KBM-7 (cell line): Measurements from ENCODE around the gene AGO1.
"Not testable (repeated sequence)": the region's sequence is repeated elsewhere in the genome, so short reads cannot be mapped to it uniquely, and the experiment has no call there.

Experiments used
- DNase-seq: peaks from one replicate; pipeline ENCODE4 v3.0.0-alpha.2; 2015
- in situ Hi-C: fragments of 300-500 bp; cut with MboI; formaldehyde crosslinking; loops from 2 replicates; pipeline ENCODE4 v1.14.3; 2020; ENCODE audit warnings: low sequenced_read_pairs, low pct_unique_long_range_greater_than_20kb, mixed read lengths

AGO1 gene

GRCh38 chr1:35945327-35945726 is 62.3 kb downstream of the AGO1 start:
- in situ Hi-C loops = no loop called here

GRCh38 chr1:35947547-35947946 is 64.5 kb downstream of the AGO1 start:
- in situ Hi-C loops = no loop called here
- DNase-seq = no peak

More at GRCh38 chr1:35945327-35945726, 62.3 kb downstream of the AGO1 start:
- no peak for DNase-seq

GRCh38 chr1:35958558-35958957 is 75.5 kb downstream of the AGO1 start:
- in situ Hi-C loops = no loop called here
- no peak for DNase-seq

GRCh38 chr1:35959304-35959703 is 76.3 kb downstream of the AGO1 start:
- in situ Hi-C loops = no loop called here
- no peak for DNase-seq

GRCh38 chr1:35962952-35963351 is 79.9 kb downstream of the AGO1 start:
- DNase-seq = no peak
- in situ Hi-C loops = no loop called here

GRCh38 chr1:35964277-35964676 is 81.3 kb downstream of the AGO1 start:
- DNase-seq, in situ Hi-C loops: not testable (repeated sequence)

GRCh38 chr1:35968396-35968795 is 85.4 kb downstream of the AGO1 start:
- no peak for DNase-seq
- in situ Hi-C loops = no loop called here

GRCh38 chr1:35971601-35972000 is 88.6 kb downstream of the AGO1 start:
- no peak for DNase-seq
- in situ Hi-C loops = no loop called here

GRCh38 chr1:35972631-35973030 is 89.6 kb downstream of the AGO1 start:
- in situ Hi-C loops, DNase-seq: not testable (repeated sequence)

- in situ Hi-C loops = no loop called here
- DNase-seq = no peak
Observed at GRCh38 chr1:35980090-35980489, 97.1 kb downstream of the AGO1 start.
